ENCODE data around the gene MYCL.

The MYCL gene

DNA sequence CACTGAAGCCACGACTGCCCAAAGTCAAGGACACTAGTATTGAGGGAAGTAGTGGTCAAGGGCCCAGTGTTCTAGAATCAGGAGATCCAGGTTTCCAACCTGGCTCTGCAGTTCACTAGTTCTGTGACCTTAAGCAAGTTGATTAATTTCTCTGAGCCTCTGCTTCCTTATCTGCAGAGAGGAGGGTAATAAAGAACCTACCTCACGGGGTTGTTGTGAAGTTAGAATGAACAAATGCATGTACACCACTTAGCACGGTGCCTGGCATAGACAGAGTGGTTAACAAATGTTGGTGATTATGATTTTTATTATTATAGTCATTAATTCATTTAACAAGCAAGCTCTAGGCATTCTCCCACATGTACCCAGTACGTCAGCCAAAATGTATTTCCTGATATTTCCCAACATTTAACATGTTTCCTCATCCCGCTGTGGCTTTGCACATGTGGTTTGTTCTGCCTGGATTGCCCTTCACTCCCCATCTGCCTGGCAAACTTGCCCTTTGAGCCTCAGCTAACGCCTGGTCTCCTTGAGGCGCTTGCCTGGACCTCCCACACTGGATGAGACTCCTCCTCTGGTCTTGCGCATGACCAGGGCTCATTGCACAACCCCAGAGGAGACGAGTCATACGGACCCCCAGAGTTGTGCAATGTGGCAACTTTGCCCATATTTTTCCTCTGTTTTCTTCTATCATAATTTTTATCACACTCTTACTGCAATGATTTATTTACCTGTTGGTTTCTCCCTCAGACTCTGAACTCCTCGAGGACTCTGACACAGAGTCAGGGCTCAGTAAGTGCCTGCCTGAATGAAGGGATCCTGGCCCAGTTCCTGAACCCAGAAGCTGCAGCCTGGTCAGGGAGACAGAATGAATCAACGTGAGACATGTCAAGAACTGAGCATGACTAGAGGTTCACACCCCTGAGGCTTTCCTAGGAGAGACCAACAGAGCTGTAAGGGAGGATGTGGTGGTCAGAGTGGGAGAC lies 32.5 kb upstream of the MYCL start:
- no peak overlapping the region for H3K27ac ChIP-seq (ENCODE audit: extremely low read depth, low read depth, low read length)
- H3K4me1 ChIP-seq (ENCODE audit: control insufficient read depth, insufficient read depth, low read length) = no peaks in the 10 kb centered on the region
- no peaks in the 10 kb centered on the region for H3K9me3 ChIP-seq (ENCODE audit: control insufficient read depth, insufficient read depth, low read depth, low read length)
- peak; percentile 44 for TF ChIP-seq GLIS1 (tag by site-specific recombination; IDR thresholded peaks at IDR 0.05)
- no peak for TF ChIP-seq ZNF221 (tag by site-specific recombination; IDR thresholded peaks at IDR 0.05; ENCODE audit: borderline replicate concordance)
- ChIA-PET CTCF (interaction anchor here (0.7 to 1.6 kb wide), 8 partner anchors 8 to 742 kb away, joined by 3 to 8 read pairs (median 3); no protein-coding TSS in a partner anchor), POLR2A (no interaction called here)
- H3K36me3 ChIP-seq (ENCODE audit: control insufficient read depth in 2 of 2, insufficient read depth in 1 of 2, low read length in 2 of 2) = no peaks in the 10 kb centered on the region
- no peak overlapping the region for H3K4me3 ChIP-seq (ENCODE audit: low read depth, low read length)

DNA sequence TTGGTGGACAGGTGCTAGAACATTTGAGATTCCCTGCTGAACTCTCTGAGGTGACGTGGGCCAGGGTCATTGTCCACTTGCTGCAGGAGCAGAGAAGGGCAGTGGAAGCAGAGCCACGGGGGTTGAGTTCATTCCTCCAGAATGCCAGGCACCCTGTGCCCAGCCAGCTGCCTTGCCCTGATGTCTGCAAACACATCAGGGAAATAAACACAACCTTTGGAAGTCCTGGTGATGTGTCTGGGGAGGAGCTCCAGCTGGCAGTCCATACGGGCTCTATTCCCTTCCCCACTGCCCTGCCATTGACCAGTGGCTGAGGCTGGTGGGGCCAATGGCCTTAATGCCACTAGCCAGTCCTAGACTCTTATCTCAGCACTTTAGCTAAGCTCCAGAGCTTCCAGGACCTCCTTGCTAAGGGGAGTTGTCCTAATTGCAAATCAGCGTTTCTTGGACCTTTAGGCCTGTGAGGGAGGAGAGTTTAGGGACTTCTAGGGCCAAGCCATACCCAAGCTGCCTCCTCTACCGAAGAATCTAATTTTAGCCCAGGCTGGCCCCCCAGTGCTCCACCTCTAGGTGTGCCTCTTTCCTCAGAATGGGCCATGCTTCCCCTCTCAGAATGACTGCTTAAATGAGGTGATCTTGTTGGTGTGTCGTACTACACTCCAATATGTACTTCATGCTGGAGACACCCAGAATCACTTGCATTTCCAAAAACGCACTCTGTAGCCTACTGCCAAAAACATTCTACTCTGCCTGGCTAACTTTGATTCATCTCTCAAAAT lies 27.3 kb upstream of the MYCL start:
- Histone ChIP-seq H3K36me3 (ENCODE audit: control insufficient read depth in 2 of 2, insufficient read depth in 1 of 2, low read length in 2 of 2) (no peaks in the 10 kb centered on the region), H3K4me3 (ENCODE audit: low read depth, low read length) (no peak overlapping the region), H3K27ac (ENCODE audit: extremely low read depth, low read depth, low read length) (no peak overlapping the region), H3K4me1 (ENCODE audit: control insufficient read depth, insufficient read depth, low read length) (no peaks in the 10 kb centered on the region), H3K9me3 (ENCODE audit: control insufficient read depth, insufficient read depth, low read depth, low read length) (no peaks in the 10 kb centered on the region)
- TF ChIP-seq ZNF211 (tag by site-specific recombination; IDR thresholded peaks at IDR 0.05; ENCODE audit: low read depth) (no peak), ZNF670 (tag by site-specific recombination; IDR thresholded peaks at IDR 0.05; ENCODE audit: low read depth) (no peak), ZNF707 (tag by site-specific recombination; IDR thresholded peaks at IDR 0.05) (no peak), SALL2 (tag by site-specific recombination; IDR thresholded peaks at IDR 0.05; ENCODE audit: borderline replicate concordance) (no peak), IKZF3 (tag by site-specific recombination; IDR thresholded peaks at IDR 0.05) (no peak)
- TF ChIP-seq, protein P1, sequence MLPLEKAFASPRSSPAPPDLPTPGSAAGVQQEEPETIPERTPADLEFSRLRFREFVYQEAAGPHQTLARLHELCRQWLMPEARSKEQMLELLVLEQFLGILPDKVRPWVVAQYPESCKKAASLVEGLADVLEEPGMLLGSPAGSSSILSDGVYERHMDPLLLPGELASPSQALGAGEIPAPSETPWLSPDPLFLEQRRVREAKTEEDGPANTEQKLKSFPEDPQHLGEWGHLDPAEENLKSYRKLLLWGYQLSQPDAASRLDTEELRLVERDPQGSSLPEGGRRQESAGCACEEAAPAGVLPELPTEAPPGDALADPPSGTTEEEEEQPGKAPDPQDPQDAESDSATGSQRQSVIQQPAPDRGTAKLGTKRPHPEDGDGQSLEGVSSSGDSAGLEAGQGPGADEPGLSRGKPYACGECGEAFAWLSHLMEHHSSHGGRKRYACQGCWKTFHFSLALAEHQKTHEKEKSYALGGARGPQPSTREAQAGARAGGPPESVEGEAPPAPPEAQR (tag by site-specific recombination; IDR thresholded peaks at IDR 0.05) = no peak
- ChIA-PET CTCF (interaction anchor here (0.6 to 1.5 kb wide), 2 partner anchors 9 to 797 kb away, joined by 4 to 7 read pairs; no protein-coding TSS in a partner anchor), POLR2A (no interaction called here)

DNA sequence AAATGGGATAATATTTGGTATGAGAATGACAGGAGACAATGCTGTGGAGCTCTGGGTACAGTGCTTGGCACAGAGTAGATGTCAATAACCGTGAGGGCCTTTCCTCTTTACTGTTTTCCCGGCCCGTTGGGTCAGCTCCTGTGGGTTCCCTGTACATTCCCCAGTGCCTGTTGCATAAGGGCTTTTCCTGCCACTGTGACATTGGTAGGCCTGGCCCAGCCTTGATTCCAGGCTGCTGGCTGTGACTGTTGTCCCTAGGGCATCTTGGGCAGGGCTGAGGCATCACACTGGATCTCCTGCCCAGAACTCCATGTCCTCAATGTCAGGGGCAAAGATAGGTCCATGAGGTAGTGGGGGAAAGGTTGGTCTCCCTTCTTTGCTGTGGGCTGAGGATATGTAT lies 25.8 kb upstream of the MYCL start:
- Histone ChIP-seq H3K4me3 (ENCODE audit: low read depth, low read length) (no peak overlapping the region), H3K4me1 (ENCODE audit: control insufficient read depth, insufficient read depth, low read length) (no peaks in the 10 kb centered on the region), H3K36me3 (ENCODE audit: control insufficient read depth in 2 of 2, insufficient read depth in 1 of 2, low read length in 2 of 2) (no peaks in the 10 kb centered on the region), H3K27ac (ENCODE audit: extremely low read depth, low read depth, low read length) (no peak overlapping the region), H3K9me3 (ENCODE audit: control insufficient read depth, insufficient read depth, low read depth, low read length) (no peaks in the 10 kb centered on the region)
- ChIA-PET CTCF (interaction anchor here (1.0 to 4.4 kb wide), 3 partner anchors 25 to 105 kb away, joined by 4 to 26 read pairs (median 10); partner anchors contain the start of gene MYCL), POLR2A (interaction anchor here (0.5 kb wide), 1 partner anchor 118 kb away, joined by 3 read pairs; no protein-coding TSS in a partner anchor)
- TF ChIP-seq ZNF843 (tag by site-specific recombination; IDR thresholded peaks at IDR 0.05) (no peak), SCRT1 (tag by site-specific recombination; IDR thresholded peaks at IDR 0.05; ENCODE audit: borderline replicate concordance) (0 out of 2 replicates have a peak, but pooled peaks have one; percentile 16), KLF16 (tag by site-specific recombination; IDR thresholded peaks at IDR 0.05) (no peak), ZNF391 (tag by site-specific recombination; IDR thresholded peaks at IDR 0.05; ENCODE audit: borderline replicate concordance, low read depth) (no peak), ZNF114 (tag by site-specific recombination; IDR thresholded peaks at IDR 0.05) (no peak), SCRT2 (tag by site-specific recombination; IDR thresholded peaks at IDR 0.05) (peak; percentile 36; the same call in 1 of the 2 replicates)
- TF ChIP-seq, protein P2, sequence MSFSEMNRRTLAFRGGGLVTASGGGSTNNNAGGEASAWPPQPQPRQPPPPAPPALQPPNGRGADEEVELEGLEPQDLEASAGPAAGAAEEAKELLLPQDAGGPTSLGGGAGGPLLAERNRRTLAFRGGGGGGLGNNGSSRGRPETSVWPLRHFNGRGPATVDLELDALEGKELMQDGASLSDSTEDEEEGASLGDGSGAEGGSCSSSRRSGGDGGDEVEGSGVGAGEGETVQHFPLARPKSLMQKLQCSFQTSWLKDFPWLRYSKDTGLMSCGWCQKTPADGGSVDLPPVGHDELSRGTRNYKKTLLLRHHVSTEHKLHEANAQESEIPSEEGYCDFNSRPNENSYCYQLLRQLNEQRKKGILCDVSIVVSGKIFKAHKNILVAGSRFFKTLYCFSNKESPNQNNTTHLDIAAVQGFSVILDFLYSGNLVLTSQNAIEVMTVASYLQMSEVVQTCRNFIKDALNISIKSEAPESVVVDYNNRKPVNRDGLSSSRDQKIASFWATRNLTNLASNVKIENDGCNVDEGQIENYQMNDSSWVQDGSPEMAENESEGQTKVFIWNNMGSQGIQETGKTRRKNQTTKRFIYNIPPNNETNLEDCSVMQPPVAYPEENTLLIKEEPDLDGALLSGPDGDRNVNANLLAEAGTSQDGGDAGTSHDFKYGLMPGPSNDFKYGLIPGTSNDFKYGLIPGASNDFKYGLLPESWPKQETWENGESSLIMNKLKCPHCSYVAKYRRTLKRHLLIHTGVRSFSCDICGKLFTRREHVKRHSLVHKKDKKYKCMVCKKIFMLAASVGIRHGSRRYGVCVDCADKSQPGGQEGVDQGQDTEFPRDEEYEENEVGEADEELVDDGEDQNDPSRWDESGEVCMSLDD (tag by site-specific recombination; IDR thresholded peaks at IDR 0.05) = no peak

Measured in HEK293 (cell line).